Body of pancreas (tissue), 4 donors: ENCODE measurements around the gene NOMO2.
"Not testable (repeated sequence)": the region's sequence is repeated elsewhere in the genome, so short reads cannot be mapped to it uniquely, and the experiment has no call there.

Experiments
- CTCF ChIP-seq, 7 experiments: fragments of 450-650 bp in 4 of 7; fragments of 200-600 bp in 3 of 7; sonication (generic) in 3 of 7; IDR thresholded peaks; one replicate each; pipeline ENCODE4 v1.5.1; 2016 to 2019; ENCODE audit warnings: antibody characterized with exemption in 7 of 7
- POLR2A ChIP-seq, 3 donors: fragments of 450-650 bp; IDR thresholded peaks; one replicate each; pipeline ENCODE4 v1.6.1; 2016; ENCODE audit warnings: antibody characterized with exemption in 3 of 3, mild to moderate bottlenecking in 2 of 3

GRCh38 chr16:18401159-18401558 is 160.7 kb downstream of the NOMO2 start:
- TF ChIP-seq CTCF, POLR2A (IDR thresholded peaks at IDR 0.05): not testable (repeated sequence)
